Stimulated activated memory B cell treated with anti-CD40 and anti-IgM and Interleukin-4, amounts not matched to agents 10 μg/mL and 1 μg/mL and 100 μg/mL, for 72 hours (primary cell): Measurements from ENCODE around the gene UBR7.

Source experiments
- ATAC-seq: fragments of 150-1000 bp; cut with Tn5 transposase; 2 replicates; pipeline ENCODE4 v1.10.0; 2021
- H3K27ac Mint-ChIP-seq: one replicate; pipeline ENCODE4 v1.8.0; 2022; ENCODE audit warnings: mild to moderate bottlenecking, mixed read lengths
- H3K27me3 Mint-ChIP-seq: one replicate; pipeline ENCODE4 v1.8.0; 2022; ENCODE audit warnings: mixed read lengths
- H3K36me3 Mint-ChIP-seq: one replicate; pipeline ENCODE4 v1.8.0; 2022; ENCODE audit warnings: mixed read lengths
- H3K4me1 Mint-ChIP-seq: one replicate; pipeline ENCODE4 v1.8.0; 2022; ENCODE audit warnings: mixed read lengths
- H3K4me3 Mint-ChIP-seq: one replicate; pipeline ENCODE4 v1.8.0; 2022; ENCODE audit warnings: mild to moderate bottlenecking, moderate library complexity, mixed read lengths
- H3K9me3 Mint-ChIP-seq: one replicate; pipeline ENCODE4 v1.8.0; 2022; ENCODE audit warnings: mixed read lengths

The UBR7 gene

DNA sequence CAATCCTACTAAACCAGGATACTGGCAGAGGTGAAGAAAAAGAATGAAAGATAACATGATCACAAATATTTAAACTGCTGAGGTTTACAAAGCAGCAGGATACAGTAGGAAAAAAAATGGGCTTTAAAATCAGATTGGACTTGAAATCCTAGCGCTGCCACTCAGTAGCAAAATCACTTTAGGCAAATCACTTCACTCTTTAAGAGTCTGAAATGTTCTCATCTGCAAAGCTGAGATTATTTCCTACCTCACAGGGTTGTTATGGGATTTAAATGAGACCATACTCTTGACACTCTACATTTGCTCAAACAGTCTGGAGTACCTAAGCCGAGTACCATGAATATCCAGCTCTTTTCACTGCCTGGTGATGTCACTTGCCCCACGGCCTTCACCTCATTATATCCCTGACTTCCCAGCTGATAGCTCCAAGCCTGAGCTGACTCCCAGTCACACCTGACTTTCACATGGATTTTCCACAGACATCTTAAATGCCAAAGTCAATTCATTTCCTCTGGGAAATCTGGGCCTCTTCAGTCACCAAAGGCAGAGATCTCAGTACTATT lies 60.2 kb downstream of the UBR7 start:
- Mint-ChIP-seq H3K4me1 (peaks cover 19% of the 10 kb centered on the region), H3K27ac (peak overlapping the region; percentile 34), H3K9me3 (no peaks in the 10 kb centered on the region), H3K4me3 (no peak overlapping the region), H3K27me3 (no peaks in the 10 kb centered on the region), H3K36me3 (peaks cover 29% of the 10 kb centered on the region)
- no peak for ATAC-seq

DNA sequence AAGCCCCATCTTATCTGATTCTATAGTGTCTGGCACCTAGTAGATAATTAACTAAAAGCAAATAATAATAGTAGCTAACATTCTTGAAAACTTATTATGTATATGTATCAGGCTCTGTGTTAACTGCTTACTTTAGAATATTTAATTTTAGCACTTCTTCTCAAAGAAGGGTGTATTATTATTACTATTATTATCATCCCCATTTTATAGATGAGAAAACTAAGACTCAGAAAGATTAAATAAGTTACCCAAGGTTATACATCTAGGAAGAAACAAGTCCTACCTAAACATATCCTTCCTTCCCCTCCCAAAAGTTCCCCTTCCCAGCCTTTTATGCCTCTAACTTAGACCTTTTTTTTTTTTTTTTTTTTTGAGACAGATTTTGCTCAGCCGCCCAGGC lies 61.4 kb downstream of the UBR7 start:
- H3K36me3 Mint-ChIP-seq, result peaks cover 26% of the 10 kb centered on the region
- H3K4me3 Mint-ChIP-seq, result no peak overlapping the region
- H3K27ac Mint-ChIP-seq, result peak overlapping the region; percentile 34
- ATAC-seq, result no peak
- H3K4me1 Mint-ChIP-seq, result peaks cover 24% of the 10 kb centered on the region
- no peaks in the 10 kb centered on the region for H3K27me3 Mint-ChIP-seq
- no peaks in the 10 kb centered on the region for H3K9me3 Mint-ChIP-seq

DNA sequence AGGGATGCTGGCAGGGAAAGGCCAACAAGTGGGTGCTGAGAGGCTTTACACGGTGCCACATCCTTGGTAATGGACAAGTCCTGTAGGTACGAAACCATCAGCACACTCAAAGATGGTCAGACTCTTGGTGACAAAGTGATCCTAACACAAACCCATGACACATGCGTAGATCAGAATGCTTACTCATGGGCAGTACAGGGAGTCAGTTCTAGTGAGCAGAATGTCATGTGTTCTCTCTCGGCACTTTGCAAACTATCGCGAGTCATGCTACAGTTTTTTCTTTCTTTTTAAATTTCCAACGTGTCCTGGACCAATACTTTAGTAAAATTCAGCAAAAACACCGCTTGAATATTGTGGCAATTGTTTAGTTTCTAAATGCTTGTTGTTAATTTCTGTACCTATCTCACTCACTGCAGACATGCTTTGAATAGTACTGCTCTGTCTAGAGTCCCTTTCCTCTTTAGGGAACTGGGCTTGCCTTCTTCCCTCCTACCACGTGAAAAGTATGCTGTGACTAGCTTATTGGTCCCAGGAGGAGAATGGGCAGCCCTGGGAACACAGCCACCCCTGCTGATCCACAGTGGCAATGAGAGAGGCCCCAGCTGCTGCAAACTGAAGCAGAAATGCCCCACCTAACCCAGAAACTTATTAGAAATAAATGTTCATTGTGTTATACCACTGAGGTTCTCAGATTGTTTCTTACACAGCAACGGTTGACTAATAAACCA lies 62.4 kb downstream of the UBR7 start:
- no peak overlapping the region for H3K27ac Mint-ChIP-seq
- no peaks in the 10 kb centered on the region for H3K27me3 Mint-ChIP-seq
- H3K9me3 Mint-ChIP-seq, result no peaks in the 10 kb centered on the region
- peaks cover 24% of the 10 kb centered on the region for H3K4me1 Mint-ChIP-seq
- no peak overlapping the region for H3K4me3 Mint-ChIP-seq
- H3K36me3 Mint-ChIP-seq, result peaks cover 21% of the 10 kb centered on the region
- ATAC-seq, result no peak

DNA sequence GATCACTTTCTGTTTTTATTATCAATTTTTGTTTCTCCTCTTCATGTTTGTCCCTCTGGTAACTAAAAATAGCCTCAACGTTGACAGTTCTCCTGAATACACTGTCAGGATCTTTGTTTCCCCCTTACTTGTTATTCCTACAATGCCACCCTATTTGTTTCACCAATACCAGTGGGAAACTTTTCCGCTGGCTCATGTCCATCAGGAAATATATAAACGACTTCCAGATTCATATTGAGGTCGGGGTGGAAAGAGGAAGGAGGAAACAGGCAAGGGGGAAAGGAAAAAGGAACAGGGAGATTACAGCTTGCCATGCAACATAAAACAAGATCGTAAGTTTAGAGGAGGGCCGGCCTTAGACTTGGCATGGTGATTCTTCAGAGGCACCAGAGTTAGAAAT lies 64.1 kb downstream of the UBR7 start:
- peak overlapping the region; percentile 5 for H3K27ac Mint-ChIP-seq
- H3K4me3 Mint-ChIP-seq, result no peak overlapping the region
- H3K27me3 Mint-ChIP-seq, result no peaks in the 10 kb centered on the region
- peaks cover 27% of the 10 kb centered on the region for H3K36me3 Mint-ChIP-seq
- ATAC-seq, result no peak
- no peaks in the 10 kb centered on the region for H3K9me3 Mint-ChIP-seq
- peaks cover 24% of the 10 kb centered on the region for H3K4me1 Mint-ChIP-seq

DNA sequence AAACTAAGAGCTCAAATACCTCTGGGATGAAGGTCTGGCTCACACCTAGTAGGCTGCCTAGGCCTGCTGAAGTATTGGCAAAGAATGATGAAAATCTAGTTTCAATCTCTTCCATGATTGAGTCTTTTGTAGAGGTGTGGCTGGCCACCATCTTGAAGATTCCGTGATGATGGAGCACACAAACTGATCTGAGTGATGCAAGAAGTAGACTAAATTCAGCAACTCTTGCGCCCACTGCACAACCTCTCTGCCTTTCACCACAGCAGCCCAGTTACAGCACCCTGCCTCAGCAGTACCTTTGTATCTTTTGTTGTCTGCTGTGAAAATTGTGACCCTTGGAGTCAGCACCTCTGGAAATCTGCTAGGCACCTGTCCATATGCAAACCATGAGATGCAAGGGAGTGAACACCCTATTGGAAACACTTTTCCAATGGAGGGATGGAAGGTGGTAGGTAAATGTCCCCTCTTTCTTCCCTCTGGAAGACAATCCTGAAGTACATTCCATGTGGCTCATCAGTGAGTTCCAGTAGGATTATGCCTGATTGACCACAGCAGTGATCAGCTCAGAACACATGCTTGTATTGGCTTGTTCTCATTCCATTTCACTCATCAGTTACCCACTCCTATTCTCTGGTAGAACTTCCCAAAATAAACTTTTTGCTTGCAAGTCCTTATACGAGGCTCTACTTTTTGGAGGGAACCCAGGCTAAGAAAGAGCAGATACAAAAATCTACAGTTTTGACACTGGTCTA lies 67.2 kb downstream of the UBR7 start:
- no peaks in the 10 kb centered on the region for H3K9me3 Mint-ChIP-seq
- H3K36me3 Mint-ChIP-seq, result peaks cover 28% of the 10 kb centered on the region
- H3K4me3 Mint-ChIP-seq, result no peak overlapping the region
- no peak overlapping the region for H3K27ac Mint-ChIP-seq
- H3K27me3 Mint-ChIP-seq, result no peaks in the 10 kb centered on the region
- ATAC-seq, result no peak
- peaks cover 14% of the 10 kb centered on the region for H3K4me1 Mint-ChIP-seq

DNA sequence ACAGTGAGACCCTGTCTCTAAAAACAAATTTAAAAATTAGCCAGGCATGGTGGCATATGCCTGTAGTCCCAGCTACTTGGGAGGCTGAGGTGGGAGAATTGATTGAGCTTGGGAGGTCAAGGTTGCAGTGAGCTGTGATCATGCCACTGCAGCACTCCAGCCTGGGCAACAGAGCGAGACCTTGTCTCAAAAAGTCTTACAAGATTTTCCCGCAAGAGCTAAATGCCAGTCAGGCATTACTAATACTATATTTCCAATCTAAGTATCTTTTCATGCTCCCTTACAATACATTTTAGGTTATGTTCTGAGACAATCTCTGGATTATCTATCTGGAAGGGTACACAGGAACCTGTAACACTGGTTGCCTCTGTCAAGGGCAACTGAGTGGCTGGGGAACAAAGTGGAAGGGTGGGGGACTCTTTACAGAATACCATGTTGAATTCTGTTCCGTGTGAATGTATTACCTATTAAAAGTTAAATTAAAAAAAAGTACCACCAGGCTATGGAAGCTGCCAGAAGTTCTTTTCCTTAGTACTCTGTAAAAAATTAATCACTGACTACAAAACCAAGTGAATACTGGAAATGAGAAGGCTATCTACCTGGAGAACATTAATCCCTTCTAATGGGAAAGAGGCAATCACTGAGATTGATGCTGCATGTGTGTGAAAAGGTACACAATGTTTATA lies 69.1 kb downstream of the UBR7 start:
- peaks cover 10% of the 10 kb centered on the region for H3K4me1 Mint-ChIP-seq
- H3K27me3 Mint-ChIP-seq, result no peaks in the 10 kb centered on the region
- ATAC-seq, result no peak
- H3K36me3 Mint-ChIP-seq, result peaks cover 26% of the 10 kb centered on the region
- H3K9me3 Mint-ChIP-seq, result no peaks in the 10 kb centered on the region
- H3K27ac Mint-ChIP-seq, result no peak overlapping the region
- no peak overlapping the region for H3K4me3 Mint-ChIP-seq
